Measurements from ENCODE around the gene TSPEAR.
"Not testable (repeated sequence)": the region's sequence is repeated elsewhere in the genome, so short reads cannot be mapped to it uniquely, and the experiment has no call there.

Gene TSPEAR

DNA sequence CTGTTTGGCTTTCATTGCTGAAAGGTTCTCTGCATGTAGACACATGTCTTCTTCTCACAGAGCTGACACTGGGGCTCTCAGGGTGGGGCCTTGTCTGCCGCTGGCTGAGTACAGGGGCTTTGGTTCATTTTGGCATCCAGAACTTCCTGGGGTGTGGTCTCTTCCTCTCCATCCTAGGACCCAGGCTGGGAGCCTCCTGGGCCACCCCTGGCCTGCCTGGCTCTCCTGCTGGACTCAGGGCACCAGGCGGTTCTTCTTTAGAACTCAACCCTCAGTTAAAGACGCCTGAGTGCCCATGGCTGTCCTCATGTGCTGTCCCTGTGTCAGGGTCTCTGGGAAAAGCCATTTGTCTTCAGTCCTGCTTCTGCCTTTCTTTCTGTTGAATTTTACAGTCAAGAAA is 125.5 kb downstream of the TSPEAR start:
- DNase-seq (ENCODE audit: low read depth): no peak

DNA sequence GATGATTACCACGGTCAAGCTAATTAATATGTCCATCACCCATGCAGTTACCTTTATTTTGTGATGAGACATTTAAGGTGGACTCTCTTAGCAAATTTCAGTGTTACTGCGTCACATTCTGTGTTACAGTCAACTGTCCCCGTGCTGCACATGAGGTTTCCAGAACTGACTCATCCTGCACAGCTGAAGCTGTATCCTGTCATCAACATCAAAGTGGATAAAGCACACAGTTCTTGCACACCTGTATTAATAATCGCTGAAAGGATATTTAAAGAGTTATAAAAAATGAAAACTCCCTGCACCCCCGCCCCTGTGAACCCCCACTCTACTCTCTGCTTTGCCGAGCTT is 127.6 kb downstream of the TSPEAR start:
- DNase-seq (ENCODE audit: low read depth): no peak

DNA sequence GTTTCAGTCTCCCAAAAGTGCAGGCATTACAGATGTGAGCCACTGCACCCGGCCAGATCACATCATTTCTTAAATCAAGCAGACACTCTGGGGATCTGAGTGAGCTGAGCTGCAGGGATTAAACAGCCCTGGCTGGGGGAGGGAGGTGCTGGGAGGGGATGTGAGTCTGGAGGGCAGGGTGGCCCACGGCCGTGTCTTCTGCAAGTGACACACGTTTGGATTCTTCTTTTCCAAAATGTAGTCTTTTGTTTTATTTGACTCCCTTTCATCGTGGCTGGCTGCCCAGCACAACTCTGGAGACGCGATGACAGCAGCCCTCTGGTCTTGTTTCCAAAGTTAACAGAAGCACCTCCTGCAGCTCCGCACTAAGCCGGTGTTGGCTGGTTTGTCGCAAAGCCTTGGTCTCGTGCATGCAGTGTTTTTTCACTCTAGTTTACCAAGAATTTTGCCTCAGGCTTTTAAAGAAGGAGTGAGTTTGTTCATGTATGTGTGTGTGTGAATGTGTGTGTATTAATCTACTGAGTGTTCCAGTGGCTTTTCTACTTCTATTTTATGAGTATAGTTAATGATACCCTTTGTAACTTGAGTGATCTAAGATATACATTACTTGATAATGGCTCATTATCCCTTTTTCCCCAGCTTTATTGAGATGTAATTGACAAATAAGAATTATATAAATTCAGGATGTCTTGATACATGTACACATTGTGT is 128.1 kb downstream of the TSPEAR start:
- DNase-seq (ENCODE audit: low read depth): no peak

DNA sequence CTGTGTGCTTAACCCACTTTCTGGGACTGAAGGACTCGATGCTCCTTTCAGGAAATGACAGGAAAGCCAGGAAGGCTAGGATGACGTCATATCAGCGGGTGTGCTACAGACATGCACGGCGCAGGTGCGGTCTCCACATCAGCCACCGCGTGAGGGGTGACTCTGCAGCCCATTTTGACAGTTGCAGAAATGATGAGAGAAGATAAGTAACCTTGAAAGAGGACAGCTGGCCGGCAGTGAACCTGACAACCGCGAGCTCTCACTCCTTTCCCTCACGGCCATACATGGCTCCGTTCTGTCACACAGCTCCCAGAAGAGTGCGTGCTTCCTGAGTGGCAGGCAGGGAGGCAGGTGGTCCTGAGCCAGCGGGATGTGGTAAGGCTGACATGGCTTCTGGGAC is 129.3 kb downstream of the TSPEAR start:
- DNase-seq (ENCODE audit: low read depth): no peak

DNA sequence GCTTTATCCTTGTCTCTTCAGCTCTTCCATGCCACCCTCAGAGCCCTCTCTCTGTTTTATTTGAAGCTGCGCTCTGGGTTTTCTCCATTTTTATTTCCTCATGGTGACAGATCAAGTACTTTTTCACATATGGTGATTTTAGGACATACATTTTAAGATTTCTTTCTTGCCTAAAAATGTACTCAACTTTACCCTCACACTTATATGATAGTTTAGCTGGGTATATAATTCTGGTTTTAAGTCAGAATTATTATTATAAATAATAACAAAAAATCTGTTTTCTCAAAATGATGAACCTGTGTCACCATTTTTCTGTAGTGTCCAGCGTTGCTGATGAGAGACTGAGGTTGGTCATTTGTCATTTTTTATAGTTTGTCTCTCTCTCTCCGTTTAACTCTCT is 130.2 kb downstream of the TSPEAR start:
- DNase-seq (ENCODE audit: low read depth): no peak

DNA sequence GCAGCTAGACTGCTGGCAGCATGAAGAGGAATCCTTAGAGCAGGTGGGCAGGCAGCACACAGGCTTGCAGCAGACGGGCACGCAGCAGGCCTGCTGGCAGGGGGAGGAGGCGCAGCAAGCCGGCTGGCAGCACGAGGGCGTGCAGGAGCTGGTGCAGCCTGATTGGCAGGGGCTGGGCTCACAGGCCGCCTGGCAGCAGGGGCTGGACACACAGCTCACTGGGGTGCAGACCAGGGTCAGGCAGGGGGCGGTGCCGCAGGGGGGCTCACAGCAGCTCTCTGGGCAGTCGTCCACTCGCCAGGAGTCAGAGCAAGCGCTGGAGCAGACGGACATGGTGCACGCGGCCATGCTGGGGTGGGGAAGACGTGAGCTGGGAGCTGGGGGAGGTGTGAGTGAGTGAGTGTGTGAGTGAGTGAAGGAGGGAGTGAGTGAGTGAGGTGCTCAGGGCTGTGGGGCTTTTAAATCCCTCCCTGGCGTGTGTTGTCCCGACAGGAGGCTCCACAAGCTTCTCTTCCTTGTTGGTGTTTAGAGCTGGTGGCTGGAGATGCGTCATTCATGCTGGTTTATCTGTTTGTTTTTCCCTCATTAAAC is 131.0 kb downstream of the TSPEAR start, which contains the start of gene KRTAP10-5:
KRTAP10-5 (minus strand) TSS at position 374 of the 591 bp plus-strand sequence; CDS start at position 348, 26 bp downstream.
- not testable (repeated sequence) for DNase-seq (ENCODE audit: low read depth)

DNA sequence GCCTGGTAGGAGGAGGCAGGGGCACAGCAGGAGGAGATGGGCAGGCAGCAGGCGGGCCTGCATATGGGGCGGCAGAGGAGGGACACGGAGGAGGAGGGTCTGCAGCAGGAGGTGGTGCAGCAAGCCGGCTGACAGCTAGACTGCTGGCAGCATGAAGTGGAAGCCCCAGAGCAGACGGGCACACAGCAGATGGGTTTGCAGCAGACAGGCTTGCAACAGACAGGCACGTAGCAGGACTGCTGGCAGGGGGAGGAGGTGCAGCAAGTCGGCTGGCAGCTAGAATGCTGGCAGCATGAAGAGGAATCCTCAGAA is 131.6 kb downstream of the TSPEAR start:
- no peak for DNase-seq (ENCODE audit: low read depth)

- no peak for DNase-seq (ENCODE audit: low read depth)
Measured at GRCh38 chr21:44579056-44579832, 132.1 kb downstream of the TSPEAR start.

- DNase-seq (ENCODE audit: low read depth): no peak
Measured at GRCh38 chr21:44578371-44579055, 132.9 kb downstream of the TSPEAR start.

- no peak for DNase-seq (ENCODE audit: low read depth)
Measured at GRCh38 chr21:44576025-44576420, 135.3 kb downstream of the TSPEAR start.

DNA sequence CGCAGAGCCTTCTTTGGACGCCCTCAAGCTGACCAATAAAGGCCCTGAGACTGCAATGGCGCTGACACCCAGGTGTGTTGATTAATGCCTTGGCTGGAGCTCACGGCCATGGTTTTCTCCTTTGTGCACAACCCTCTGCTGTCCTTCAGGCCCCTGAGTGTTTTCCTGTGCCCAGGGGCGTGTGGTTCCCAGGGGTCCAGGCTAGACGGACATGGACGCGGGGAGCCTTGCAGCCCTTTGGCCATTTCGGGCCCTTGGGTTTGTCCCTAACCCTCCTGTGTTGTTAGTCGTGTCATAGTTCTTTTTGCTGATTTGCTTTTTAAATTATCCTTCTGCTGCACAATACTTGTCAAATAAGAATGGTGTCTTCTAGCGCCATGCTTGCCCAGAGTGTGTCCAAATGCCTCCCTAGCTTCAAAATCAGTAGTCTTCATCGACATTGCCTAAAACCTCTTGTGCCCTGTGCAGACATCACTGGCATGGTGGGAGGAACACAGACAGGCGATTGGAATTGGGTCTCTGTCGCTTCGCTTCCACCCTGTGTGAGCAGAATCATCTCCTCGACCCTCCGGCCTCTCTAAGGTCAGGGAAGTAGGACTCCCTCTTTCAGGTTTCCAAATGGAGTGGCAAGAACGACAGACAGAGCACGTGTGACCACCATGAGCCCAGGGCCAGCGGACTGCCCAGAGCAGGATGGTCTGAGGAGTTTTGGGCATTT is 135.9 kb downstream of the TSPEAR start:
- no peak for DNase-seq (ENCODE audit: low read depth)

- no peak for DNase-seq (ENCODE audit: low read depth)
Measured at GRCh38 chr21:44574457-44575306, 136.7 kb downstream of the TSPEAR start.

- not testable (repeated sequence) for DNase-seq (ENCODE audit: low read depth)
Measured at GRCh38 chr21:44573630-44574456, 137.5 kb downstream of the TSPEAR start, which contains the start of gene KRTAP10-4. TSS of gene KRTAP10-4 (plus strand) at chr21:44573729. CDS start at chr21:44573759, 30 bp downstream.

GRCh38 chr21:44572959-44573583 is 138.3 kb downstream of the TSPEAR start:
- DNase-seq (ENCODE audit: low read depth): no peak

DNA sequence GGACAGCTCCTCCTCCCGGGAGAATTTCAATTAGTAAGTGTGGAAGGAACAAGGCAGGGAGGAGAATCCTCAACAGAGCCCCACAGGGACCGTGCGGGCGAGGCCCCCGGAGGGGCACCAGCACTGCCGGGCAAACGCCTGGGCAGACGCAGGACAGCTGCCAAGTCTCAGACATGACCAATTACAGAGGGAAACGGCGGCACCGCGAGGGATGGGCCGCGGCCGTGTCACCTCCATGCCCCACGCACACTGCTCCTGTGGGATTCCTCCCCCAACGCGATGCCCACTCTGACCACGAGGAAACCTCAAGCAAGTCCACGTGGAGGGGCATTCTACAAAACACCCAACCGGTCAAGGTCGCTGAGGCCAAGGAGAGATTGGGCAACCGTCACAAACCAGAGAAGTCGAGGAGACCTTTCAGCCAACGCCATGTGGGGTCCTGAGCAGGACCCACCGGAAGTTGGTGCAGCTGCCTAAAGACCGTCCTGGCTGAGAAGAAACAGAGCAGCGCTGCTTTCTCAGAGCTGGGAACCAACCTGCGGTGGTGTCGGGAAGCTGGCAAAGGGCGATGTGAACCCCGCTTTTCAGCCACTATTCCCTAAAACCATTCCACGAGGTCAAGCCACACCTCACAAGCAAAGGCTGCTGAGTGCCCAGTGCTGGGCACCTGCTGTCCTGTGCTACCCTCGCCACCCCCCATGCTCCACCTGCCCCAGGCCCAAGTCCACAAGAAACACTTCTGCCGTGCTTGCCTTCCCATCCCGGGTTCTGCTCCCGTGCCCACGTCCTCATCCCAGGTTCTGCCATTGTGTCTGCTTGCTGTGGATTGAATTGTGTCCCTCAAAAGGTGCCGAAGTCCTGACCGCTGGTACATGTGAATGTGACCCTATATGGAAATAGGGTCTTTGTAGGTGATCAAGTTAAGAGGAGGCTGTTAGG is 139.3 kb downstream of the TSPEAR start:
- no peak for DNase-seq (ENCODE audit: low read depth)

DNA sequence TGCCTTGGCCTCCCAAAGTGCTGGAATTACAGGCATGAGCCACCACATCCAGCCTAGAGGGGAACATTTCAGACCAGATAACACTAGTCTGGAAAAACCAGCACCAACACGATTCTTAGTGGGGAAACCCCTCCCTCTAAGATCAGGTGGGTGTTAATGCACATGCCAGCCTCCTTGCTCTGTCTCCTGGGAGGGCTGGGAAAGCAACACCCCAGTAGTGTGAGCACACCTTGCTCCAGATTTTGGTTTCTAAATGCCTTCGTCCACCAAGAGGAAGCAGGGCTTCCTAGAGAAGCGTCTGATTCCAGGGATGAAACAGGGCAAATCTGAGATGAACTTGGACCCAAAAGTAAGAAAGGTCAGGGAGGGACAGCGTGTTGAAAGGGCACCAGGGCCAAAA is 140.1 kb downstream of the TSPEAR start:
- DNase-seq (ENCODE audit: low read depth): no peak

GRCh38 chr21:44569861-44570517 is 141.4 kb downstream of the TSPEAR start:
- no peak for DNase-seq (ENCODE audit: low read depth)
